Hepatocyte (in vitro differentiated cells): ENCODE data around the gene BCAS1.

Experiments
- CTCF ChIP-seq: fragments of 200-600 bp; sonication (generic); IDR thresholded peaks from 2 replicates; pipeline ENCODE4 v1.5.1; 2016; ENCODE audit warnings: antibody characterized with exemption, mild to moderate bottlenecking; ENCODE audit not compliant: poor library complexity
- EZH2phosphoT487 ChIP-seq: fragments of 200-600 bp; sonication (generic); IDR thresholded peaks from one replicate; pipeline ENCODE4 v1.6.1; 2018; ENCODE audit warnings: antibody characterized with exemption, mild to moderate bottlenecking, low read depth, moderate library complexity; ENCODE audit not compliant: unreplicated experiment, severe bottlenecking

- TF ChIP-seq CTCF, result no peak
- no peak for TF ChIP-seq EZH2phosphoT487
These were observed 119.8 kb downstream of the BCAS1 start for GRCh38 chr20:53950578-53950977.
